HG02571 (cell line): Measurements from ENCODE around the gene PLCB1.
"Not testable (repeated sequence)": the region's sequence is repeated elsewhere in the genome, so short reads cannot be mapped to it uniquely, and the experiment has no call there.

Source experiments
- ATAC-seq: cut with Tn5 transposase; IDR thresholded peaks from one replicate; pipeline ENCODE4 v1.9.1; 2021; ENCODE audit warnings: mild to moderate bottlenecking, moderate library complexity; ENCODE audit not compliant: unreplicated experiment

Gene PLCB1

DNA sequence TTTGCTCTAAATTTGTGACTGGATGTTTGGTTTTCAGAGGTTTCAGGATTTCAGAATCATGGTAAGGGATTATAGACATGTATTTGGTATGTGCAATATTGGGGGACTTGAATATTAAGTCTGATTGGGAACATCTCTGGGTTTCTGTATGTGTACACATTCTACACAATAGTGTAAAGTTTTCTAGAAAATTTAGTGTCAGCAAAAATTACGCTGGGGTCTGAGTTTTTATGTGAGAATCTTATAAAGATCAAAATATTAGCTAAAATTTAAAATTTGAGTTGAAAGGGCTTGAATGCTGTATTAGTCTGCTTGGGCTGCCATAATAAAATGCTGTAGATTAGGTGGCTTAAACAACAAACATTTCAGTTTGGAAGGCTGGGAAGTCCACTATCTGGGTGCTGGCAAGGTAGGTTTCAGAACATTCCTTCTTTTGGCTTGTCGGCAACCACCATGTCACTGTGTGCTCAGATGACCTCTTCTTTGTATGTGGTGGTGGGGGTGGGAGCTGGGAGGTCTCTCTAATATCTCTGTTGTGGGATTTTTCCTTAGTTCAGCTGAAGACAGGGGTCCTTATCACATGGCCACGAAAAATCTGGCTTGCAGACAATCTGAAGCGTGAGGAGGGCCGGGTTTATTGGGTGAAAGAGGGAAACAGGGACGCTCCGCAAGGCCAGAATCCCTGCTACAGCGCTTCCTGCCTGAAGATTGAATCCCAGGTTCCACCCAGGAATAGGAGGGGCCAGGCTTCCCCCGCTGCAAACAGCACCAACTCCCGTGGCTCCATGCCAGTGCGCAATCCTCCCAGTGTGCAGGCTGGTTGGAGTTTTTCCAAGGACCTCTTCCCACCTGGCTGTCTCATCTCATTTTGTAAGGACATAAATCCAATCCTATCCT lies 299.7 kb downstream of the PLCB1 start:
- ATAC-seq = no peak

DNA sequence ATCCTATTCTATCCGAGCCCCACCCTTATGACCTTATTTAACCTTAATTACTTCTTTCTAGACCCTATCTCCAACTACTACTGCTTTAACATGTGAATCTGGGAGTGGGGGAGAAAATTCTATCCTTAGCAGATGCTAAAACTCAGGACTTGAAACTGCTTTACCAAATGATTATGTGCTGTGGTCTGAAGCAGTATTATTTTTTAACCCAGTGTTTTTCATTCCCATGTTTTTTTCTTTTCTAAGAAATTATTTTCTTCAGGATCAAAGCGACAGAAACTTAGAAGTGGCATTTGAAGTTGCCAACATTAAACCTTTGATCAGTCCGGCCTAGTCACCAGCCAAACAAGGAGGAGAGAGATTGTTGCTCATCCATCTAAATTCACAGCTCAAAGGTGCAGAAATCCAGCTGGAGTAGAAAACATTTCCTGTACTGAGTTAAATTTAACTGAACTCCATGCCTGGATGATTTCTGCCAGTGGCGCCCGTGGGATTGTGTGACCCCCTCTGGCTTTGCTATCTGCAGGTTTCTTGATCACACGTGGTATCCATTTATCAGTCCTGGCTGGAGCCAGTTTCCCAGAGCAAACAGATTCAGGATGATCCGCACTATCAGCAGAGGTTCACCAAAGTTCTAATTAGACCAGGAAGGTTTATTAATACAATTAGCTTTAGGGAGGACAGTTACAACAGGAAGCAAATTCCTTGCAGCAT lies 300.5 kb downstream of the PLCB1 start:
- no peak for ATAC-seq

DNA sequence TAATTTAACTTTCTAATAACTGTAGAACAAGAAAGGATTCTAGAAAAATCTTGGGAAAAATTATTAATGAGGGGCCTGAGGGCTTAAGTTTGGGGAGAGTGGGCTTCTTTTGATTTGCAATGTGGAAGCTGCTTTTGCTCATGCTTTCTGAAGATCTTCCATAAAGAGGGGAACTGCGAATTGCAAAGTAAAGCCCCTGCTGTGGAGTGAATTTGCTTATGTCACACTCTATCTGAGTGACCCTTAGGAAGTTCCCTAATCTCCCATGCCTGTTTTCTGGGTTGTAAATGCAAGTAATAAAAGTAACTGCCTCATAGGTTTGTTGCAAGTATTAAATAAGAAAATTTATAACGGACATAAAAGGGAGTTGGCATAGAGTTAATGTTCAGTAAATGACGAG lies 301.2 kb downstream of the PLCB1 start:
- ATAC-seq = no peak

GRCh38 chr20:8434326-8434876 lies 302.3 kb downstream of the PLCB1 start:
- no peak for ATAC-seq

DNA sequence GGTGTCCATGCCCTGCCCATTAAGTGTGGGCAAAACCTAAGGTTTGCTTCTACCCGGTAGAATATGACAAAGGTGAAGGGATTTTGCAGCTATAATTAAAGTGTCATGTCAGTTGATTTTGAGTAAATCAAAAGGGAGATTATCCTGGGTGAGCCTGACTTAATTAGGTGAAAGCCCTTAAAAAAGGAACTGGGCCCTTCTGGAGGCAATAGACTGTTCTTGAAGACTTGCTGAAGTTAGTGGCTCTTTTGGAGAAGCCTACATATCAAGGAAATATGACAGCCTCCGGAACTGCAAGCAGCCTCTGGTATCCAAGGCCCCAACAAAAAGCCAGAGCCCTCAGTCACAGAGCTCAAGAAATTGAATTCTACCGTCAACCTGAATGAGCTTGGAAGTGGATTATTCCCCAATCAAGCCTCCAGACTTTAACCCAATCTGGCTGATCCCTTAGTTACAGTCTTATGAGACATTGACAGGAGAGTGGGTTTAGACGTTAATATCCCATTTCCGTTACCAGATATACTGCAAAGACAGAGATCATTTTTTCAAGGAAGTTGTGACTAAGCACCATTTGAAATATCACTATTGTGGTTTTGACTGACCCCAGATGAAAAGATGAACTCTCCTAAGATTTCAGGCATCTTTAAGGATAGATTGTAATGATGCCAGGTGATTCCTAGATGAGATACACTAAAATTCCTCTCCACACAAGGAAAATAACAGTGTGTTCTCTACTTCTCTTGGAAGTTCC lies 303.4 kb downstream of the PLCB1 start:
- no peak for ATAC-seq

DNA sequence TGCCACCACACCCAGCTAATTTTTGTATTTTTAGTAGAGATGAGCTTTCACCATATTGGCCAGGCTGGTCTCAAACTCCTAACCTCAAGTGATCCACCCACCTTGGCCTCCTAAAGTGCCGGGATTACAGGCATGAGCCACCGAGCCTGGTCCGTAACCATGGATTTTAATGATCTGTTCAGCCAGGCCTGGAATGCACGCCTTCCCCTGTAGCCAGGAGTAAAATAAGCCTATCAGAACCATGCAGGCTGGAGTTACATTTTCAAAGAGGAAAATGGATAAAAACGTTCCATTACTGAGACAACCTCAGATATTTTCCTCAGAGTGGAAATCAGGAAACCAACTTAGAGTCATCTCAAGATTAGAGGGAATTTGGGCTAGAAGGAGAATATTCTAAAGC lies 304.9 kb downstream of the PLCB1 start:
- not testable (repeated sequence) for ATAC-seq

GRCh38 chr20:8438748-8439147 lies 306.7 kb downstream of the PLCB1 start:
- no peak for ATAC-seq

- no peak for ATAC-seq
These were observed 311.5 kb downstream of the PLCB1 start for GRCh38 chr20:8443464-8444072.

DNA sequence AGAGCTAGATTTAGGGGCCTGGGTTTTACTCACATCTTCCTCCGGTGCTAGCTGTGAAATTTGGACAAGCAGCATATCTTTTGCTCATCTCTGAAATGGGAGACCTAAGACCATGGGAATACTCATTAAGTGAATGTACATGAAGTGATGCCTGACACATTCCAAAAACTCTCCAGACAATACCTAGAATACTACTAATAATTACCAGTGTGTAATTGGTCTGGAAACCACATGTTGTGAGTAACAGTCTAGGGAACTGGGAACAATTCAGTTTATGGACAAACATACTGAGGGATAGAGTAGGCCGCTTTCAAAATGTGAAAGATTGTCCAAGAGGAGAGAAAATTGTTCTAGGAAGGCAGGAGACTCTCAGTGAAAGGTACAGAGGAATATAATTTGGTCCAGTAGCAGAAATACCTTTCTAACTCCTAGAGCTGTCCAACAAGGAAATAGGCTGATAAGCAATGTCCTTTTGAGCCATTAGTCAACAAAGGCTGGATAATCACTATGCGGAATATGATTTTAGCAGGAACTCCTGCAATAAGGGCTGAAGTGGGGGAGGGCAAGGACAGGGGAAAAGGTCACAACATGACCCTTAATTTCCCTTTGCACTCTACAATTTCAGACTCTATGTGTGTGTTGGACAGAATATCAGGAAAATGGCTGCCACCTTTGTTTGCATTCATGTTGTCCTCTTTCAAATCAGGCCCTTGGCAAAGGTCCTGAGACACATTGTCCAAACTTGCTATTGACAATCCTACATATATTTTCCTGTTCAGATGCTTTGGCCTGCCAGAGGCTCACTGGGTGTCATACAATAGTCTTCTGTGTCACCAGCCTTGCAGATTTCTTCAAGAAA lies 315.4 kb downstream of the PLCB1 start:
- no peak for ATAC-seq

DNA sequence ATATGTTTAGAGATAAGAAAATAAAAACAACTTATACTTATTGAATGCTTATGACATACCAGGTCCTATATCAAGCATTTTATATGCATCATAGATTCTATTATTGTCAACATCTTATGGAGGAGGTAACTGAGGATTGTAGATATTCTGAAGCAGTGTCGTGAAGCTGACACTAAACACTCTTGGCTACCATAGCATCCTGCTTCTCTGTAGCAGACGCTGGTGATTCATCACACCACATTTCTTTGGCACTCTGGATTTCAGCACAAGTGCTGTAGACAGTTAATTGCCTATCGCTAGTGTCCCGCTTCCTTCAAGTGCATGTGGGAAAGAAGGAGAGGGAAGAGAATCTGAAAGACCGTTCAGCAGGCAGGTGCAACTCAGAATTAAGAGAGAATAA lies 317.1 kb downstream of the PLCB1 start:
- ATAC-seq = no peak

DNA sequence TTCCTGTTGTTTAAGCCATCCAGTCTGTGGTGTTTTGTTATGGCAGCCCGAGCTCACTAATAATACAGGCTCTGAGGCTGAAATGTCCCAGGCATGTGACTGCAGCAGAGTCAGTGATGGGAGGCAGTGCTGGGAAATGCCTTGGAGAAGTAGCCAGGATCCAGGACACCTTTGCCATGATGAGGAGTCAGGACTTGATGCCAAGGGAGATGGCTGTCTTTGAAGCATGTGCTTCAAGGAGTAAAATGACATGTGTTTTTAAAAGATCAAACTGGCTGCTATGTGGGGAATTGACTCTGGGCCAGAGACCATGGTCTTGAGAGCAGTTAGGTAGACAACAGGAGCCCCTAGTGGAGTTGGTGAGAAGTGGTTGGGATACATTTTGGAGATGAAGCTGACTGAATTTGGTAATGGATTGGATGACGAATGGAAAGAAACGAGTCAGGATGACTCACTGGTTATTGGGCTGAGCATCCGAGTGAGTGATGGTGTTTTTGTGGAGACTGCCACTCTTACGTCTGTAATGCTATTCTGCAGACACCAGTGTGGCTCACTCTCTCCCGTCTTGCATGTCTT lies 322.2 kb downstream of the PLCB1 start:
- no peak for ATAC-seq

DNA sequence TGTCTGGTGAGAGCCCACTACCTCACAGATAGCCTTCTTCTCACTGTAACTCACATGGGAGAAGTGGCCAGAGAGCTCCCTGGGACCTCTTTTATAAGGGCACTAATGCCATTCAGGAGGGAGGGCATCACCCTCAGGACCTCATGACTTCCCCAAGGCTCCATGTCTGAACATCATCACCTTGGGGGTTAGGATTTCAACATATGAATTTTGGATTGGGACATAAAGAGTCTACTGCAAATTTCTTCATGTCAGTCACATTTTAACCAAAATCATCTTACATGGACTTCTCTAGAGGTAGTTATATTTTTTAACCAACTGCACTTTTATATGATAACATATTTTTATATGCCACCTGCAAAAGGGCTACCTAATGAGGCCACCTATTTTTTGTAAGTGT lies 324.7 kb downstream of the PLCB1 start:
- no peak for ATAC-seq

DNA sequence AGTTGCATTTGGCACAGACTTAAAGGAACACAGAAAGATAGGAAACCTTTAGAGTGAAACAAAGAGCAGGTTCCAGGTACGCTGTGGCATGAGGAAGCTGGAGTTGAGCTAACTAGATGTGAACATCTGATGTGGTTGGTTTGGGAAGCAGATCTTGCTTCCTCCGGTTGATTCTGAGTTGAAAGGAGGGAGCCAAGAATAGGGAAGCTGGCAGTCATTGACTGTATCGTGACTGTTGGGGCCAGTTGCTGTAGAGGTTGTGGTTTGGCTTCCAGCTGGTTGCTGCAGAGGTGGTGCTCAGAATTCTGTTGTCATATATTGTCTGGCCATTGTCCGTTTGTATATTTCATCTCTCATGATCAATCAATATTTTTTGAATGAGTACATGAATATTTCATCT lies 325.9 kb downstream of the PLCB1 start:
- no peak for ATAC-seq

GRCh38 chr20:8461186-8461585 lies 329.1 kb downstream of the PLCB1 start:
- ATAC-seq = no peak

- ATAC-seq = no peak
These were observed 332.3 kb downstream of the PLCB1 start for GRCh38 chr20:8464368-8464767.

GRCh38 chr20:8466781-8467180 lies 334.7 kb downstream of the PLCB1 start:
- ATAC-seq = not testable (repeated sequence)

DNA sequence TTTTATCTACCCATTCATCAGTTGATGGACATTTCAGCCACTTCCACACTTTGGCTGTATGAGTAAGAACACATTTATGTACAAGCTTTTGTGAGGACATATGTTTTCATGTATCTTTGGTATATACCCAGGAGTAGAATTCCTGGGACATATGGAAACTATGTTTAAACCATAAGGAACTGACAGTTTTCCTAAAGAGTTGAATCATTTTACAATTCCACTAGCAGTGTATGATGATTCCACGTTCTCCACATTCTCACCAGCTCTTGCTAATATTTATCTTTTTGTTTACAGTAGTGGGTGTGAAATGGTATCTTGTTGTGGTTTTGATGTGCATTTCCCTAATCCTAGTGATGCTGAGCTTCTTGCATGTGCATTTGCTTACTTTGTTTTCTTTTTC lies 338.1 kb downstream of the PLCB1 start:
- ATAC-seq = no peak

GRCh38 chr20:8471465-8471864 lies 339.4 kb downstream of the PLCB1 start:
- ATAC-seq = no peak

GRCh38 chr20:8473459-8473858 lies 341.4 kb downstream of the PLCB1 start:
- no peak for ATAC-seq
